ENCODE results near the gene AATF.

DNA sequence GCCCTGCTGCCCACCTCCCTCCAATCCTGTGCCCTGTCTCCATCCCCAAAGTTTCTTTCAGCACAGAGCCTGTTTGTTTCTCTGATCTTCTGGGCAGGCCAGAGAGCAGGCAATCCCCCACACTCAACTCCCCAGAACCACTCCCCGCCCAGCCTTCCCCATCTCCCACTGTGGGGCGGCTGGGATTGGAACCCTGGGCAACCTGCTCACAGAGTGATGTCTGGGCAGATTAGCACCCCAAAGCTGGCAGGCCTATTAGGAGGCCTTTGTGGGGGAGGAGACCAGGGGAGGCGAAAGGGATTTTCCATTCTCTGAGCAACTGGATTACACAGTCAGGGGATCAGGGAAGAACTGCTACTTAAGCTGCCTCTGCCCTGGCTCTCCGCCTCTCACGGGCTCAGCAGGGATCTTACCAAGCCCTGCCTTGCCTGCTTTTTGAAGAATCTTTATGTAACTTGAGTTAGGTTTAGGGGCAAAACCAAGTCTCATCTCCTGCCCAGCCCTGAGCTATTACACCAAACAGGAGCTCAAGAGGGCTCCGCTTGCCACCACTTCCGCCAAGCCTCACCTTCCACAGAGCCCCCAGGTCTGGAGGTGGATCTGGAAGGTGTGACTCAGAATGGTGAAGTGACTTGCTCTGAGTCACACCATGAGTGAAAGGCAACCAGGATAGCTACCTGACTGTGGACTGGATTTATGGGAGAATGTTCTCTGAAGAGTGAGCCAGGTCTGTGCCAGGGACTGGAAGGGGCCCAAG is 27.5 kb upstream of the AATF start:
- TF ChIP-seq, protein P1, sequence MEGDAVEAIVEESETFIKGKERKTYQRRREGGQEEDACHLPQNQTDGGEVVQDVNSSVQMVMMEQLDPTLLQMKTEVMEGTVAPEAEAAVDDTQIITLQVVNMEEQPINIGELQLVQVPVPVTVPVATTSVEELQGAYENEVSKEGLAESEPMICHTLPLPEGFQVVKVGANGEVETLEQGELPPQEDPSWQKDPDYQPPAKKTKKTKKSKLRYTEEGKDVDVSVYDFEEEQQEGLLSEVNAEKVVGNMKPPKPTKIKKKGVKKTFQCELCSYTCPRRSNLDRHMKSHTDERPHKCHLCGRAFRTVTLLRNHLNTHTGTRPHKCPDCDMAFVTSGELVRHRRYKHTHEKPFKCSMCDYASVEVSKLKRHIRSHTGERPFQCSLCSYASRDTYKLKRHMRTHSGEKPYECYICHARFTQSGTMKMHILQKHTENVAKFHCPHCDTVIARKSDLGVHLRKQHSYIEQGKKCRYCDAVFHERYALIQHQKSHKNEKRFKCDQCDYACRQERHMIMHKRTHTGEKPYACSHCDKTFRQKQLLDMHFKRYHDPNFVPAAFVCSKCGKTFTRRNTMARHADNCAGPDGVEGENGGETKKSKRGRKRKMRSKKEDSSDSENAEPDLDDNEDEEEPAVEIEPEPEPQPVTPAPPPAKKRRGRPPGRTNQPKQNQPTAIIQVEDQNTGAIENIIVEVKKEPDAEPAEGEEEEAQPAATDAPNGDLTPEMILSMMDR (conservative IDR thresholded peaks at IDR 0.05): no peak
- no peak for TF ChIP-seq ZFX (IDR thresholded peaks at IDR 0.05)

Data from C4-2B (cell line).